Kidney epithelial cell (primary cell): ENCODE results near the gene ATXN7L2. TPM values are rescaled to one million over a fixed set of nuclear protein-coding genes. Genes with fewer than 3 reads are reported as not detected.

Source experiments
- DNase-seq: peaks from one replicate; pipeline ENCODE4 v3.0.0-alpha.2; 2010; ENCODE audit warnings: low read depth
- H3K27me3 ChIP-seq: 2 replicates; pipeline ENCODE4 v1.6.0; 2011; ENCODE audit warnings: low read length; ENCODE audit not compliant: control insufficient read depth, insufficient read depth
- H3K36me3 ChIP-seq: 2 replicates; pipeline ENCODE4 v1.5.1; 2011; ENCODE audit warnings: low read length; ENCODE audit not compliant: control insufficient read depth, insufficient read depth
- H3K4me3 ChIP-seq: 2 replicates; pipeline ENCODE4 v1.5.1; 2011; ENCODE audit warnings: low read depth, mild to moderate bottlenecking, control low read depth, low read length
- CTCF ChIP-seq: IDR thresholded peaks from 2 replicates; pipeline ENCODE4 v1.5.1; 2011; ENCODE audit warnings: mild to moderate bottlenecking, moderate library complexity, low read length, control low read depth, inconsistent platforms; ENCODE audit not compliant: insufficient read depth, poor library complexity, severe bottlenecking
- total RNA-seq: library from RNA; depleted of rRNA; stranded (reverse); fragments of >200 nt; gene quantifications from 2 replicates; pipeline ENCODE4 v1.2.3, GENCODE V29; 2015

ATXN7L2 gene
- total RNA-seq, 1 donor from 2014 or later: 6.7 TPM

GRCh38 chr1:109508873-109509175 is 25.1 kb downstream of the ATXN7L2 start:
- Histone ChIP-seq H3K36me3 (no peaks in the 10 kb centered on the region), H3K4me3 (peak overlapping the region; percentile 52), H3K27me3 (peaks cover 5% of the 10 kb centered on the region)
- no peak for TF ChIP-seq CTCF
- no peak for DNase-seq

GRCh38 chr1:109509176-109510134 is 25.8 kb downstream of the ATXN7L2 start, which contains the start of gene AMIGO1:
TSS of gene AMIGO1 (minus strand) at chr1:109509727. CDS start at chr1:109508912, 815 bp downstream.
- no peak for DNase-seq
- Histone ChIP-seq H3K27me3 (peaks cover 5% of the 10 kb centered on the region), H3K4me3 (peak within 1 kb of the TSS; percentile 52), H3K36me3 (no peaks in the 10 kb centered on the region)
- no peak for TF ChIP-seq CTCF

GRCh38 chr1:109513110-109513710 is 29.5 kb downstream of the ATXN7L2 start:
- Histone ChIP-seq H3K27me3 (peaks cover 5% of the 10 kb centered on the region), H3K4me3 (no peak overlapping the region), H3K36me3 (no peaks in the 10 kb centered on the region)
- TF ChIP-seq CTCF: no peak
- DNase-seq: no peak

GRCh38 chr1:109514846-109515245 is 31.1 kb downstream of the ATXN7L2 start:
- DNase-seq: no peak
- no peaks in the 10 kb centered on the region for H3K36me3 ChIP-seq
- no peak overlapping the region for H3K4me3 ChIP-seq
- no peak for TF ChIP-seq CTCF
- peaks cover 5% of the 10 kb centered on the region for H3K27me3 ChIP-seq

GRCh38 chr1:109516872-109517271 is 33.2 kb downstream of the ATXN7L2 start:
- Histone ChIP-seq H3K27me3 (peaks cover 3% of the 10 kb centered on the region), H3K36me3 (no peaks in the 10 kb centered on the region), H3K4me3 (no peak overlapping the region)
- DNase-seq: no peak
- no peak for TF ChIP-seq CTCF

GRCh38 chr1:109517337-109517736 is 33.6 kb downstream of the ATXN7L2 start:
- no peak for TF ChIP-seq CTCF
- no peak for DNase-seq
- peaks cover 7% of the 10 kb centered on the region for H3K27me3 ChIP-seq
- H3K36me3 ChIP-seq: no peaks in the 10 kb centered on the region
- H3K4me3 ChIP-seq: no peak overlapping the region
